K562 (cell line): Measurements from ENCODE around the gene VPS13C.

Experiments used
- CBX3 ChIP-seq, 2 experiments: IDR thresholded peaks; 1 replicate in 1 of 2; 2 replicates in 1 of 2; pipeline ENCODE4 v1.6.1; 2012; ENCODE audit warnings: inconsistent platforms in 2 of 2, low read length in 2 of 2, borderline replicate concordance in 1 of 2, control low read depth in 1 of 2
- CTCF ChIP-seq, 3 experiments: IDR thresholded peaks in 2 of 3; conservative IDR thresholded peaks in 1 of 3; 2 replicates each; pipeline ENCODE4 v1.5.1; 2011 to 2012; ENCODE audit warnings: low read length in 3 of 3, mild to moderate bottlenecking in 3 of 3, control low read depth in 2 of 3, improper control_type of control experiment in 1 of 3, inconsistent platforms in 1 of 3, low read depth in 1 of 3, mixed read lengths in 1 of 3, moderate library complexity in 1 of 3; ENCODE audit not compliant: insufficient read depth in 2 of 3
- EGR1 ChIP-seq: fragments of 450-650 bp; conservative IDR thresholded peaks from 2 replicates; pipeline ENCODE4 v1.6.1; 2017; ENCODE audit warnings: mild to moderate bottlenecking
- MAX ChIP-seq: sonication (generic); formaldehyde crosslinking; IDR thresholded peaks from 2 replicates; pipeline ENCODE4 v1.9.0; 2022; ENCODE audit warnings: mild to moderate bottlenecking, missing genetic modification reagents
- POLR2AphosphoS5 ChIP-seq: IDR thresholded peaks from 2 replicates; pipeline ENCODE4 v1.6.1; 2011; ENCODE audit warnings: mild to moderate bottlenecking, low read depth, low read length, moderate library complexity; ENCODE audit not compliant: control insufficient read depth, insufficient read depth
- SRSF9 ChIP-seq: fragments of 200-400 bp; formaldehyde crosslinking; IDR thresholded peaks from 2 replicates; pipeline ENCODE4 v1.6.1; 2017; ENCODE audit warnings: low read depth, low read length, borderline replicate concordance
- TAF7 ChIP-seq: fragments of 450-650 bp; IDR thresholded peaks from 2 replicates; pipeline ENCODE4 v1.6.1; 2016; ENCODE audit warnings: missing genetic modification characterization, missing compliant biosample characterization

DNA sequence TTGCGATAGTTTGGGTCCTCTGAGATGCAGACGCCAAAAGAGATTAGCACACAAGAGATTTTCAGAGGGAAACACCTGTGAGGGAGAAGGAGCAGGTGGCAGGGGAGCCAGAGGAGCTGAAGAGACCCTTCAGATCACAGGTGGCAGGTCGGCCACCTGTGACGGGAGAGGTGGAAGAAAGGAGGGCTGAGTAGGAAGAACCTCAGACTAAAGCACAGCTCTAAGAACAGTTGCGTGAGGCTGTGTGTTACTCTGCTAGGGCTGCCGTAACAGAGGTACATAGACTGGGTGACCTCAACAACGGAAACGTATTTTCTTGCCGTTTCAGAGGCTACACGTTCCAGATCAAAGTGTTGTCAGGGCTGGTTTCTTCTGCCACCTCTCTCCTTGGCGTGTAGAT is 45.0 kb upstream of the VPS13C start:
- TF ChIP-seq CTCF (IDR thresholded peaks at IDR 0.05 in 2 of 3, conservative IDR thresholded peaks at IDR 0.05 in 1 of 3; ENCODE audit: insufficient read depth in 2 of 3, low read depth in 1 of 3, low read length in 3 of 3) (no peak), POLR2AphosphoS5 (no peak), SRSF9 (no peak), EGR1 (no peak), CBX3 (IDR thresholded peaks at IDR 0.05; ENCODE audit: borderline replicate concordance in 1 of 2, low read length in 2 of 2) (no peak), TAF7 (no peak), MAX (CRISPR knock-in tag) (no peak)
